Measurements from ENCODE around the gene ADRB2.
"Not testable (repeated sequence)": the region's sequence is repeated elsewhere in the genome, so short reads cannot be mapped to it uniquely, and the experiment has no call there.

ADRB2 gene

GRCh38 chr5:148794729-148795561 is 31.5 kb upstream of the ADRB2 start:
- Mint-ChIP-seq H3K27ac (no peak overlapping the region), H3K36me3 (no peaks in the 10 kb centered on the region), H3K4me1 (peaks cover 35 to 60% of the 10 kb centered on the region in 2 donors), H3K27me3 (no peaks in the 10 kb centered on the region), H3K4me3 (no peak overlapping the region), H3K9me3 (no peaks in the 10 kb centered on the region)
- peak; percentile 83 to 84 for ATAC-seq (replicated peaks)
- DNase-seq = no peak

- no peak overlapping the region for H3K27ac Mint-ChIP-seq
- H3K4me3 Mint-ChIP-seq = no peak overlapping the region
- no peaks in the 10 kb centered on the region for H3K27me3 Mint-ChIP-seq
- ATAC-seq (replicated peaks) (no peak), DNase-seq (no peak)
- no peaks in the 10 kb centered on the region for H3K9me3 Mint-ChIP-seq
- no peaks in the 10 kb centered on the region for H3K36me3 Mint-ChIP-seq
- peaks cover 30 to 58% of the 10 kb centered on the region in 2 donors for H3K4me1 Mint-ChIP-seq
Measured at GRCh38 chr5:148796936-148797335, 29.5 kb upstream of the ADRB2 start.

DNA sequence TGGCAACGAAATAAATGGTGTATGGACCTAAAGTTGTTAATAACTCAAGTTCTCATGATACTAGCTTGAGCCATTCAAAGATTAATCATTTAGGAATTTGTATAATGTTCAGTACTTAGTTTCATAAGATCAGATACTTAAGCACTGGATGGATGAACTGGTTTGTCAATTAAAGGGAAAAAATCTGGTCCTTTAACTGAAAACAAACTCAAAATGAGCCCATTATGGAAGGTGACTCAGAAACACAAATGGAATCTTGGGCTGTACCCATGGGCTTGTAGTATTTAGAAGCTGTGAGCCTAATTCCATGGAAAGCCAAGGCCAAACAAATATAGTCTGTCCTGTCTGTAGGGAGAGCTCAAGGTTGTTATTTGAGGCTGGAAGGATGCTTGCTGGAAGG is 27.6 kb upstream of the ADRB2 start:
- H3K36me3 Mint-ChIP-seq = no peaks in the 10 kb centered on the region
- DNase-seq (no peak), ATAC-seq (replicated peaks) (no peak)
- H3K4me3 Mint-ChIP-seq = no peak overlapping the region
- peaks cover 24 to 45% of the 10 kb centered on the region in 2 donors for H3K4me1 Mint-ChIP-seq
- no peak overlapping the region for H3K27ac Mint-ChIP-seq
- no peaks in the 10 kb centered on the region for H3K9me3 Mint-ChIP-seq
- no peaks in the 10 kb centered on the region for H3K27me3 Mint-ChIP-seq

DNA sequence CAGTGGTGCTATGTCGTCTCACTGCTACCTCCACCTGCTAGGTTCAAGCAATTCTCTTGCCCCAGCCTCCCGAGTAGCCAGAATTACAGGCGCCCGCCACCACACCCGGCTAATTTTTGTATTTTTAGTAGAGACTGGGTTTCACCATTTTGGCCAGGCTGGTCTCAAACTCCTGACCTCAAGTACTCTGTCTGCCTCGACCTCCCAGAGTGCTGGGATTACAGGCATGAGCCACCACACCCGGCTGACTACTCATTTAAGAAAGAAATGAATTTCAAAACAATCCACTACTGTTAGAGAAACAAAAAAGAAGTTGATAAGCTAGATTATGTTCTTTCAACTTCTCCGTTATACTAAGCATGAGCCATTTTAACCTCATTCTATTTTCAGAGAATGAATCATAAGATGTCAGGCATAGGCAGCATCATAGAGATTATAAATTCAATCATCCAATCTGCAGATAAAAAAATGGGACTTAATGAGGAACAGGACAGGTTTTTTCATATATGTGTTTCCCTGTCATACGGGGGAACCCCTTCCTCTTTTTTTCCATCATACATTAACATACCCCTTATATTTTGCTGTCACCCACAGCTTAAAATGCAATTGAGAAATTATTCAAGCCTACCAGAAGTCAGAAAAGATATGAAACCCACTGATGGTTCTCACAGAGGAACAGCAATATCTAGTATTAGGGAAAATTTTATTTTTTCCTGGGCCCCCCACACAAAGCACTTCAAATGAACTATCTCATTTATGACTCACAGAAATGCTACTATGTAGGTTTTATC is 26.5 kb upstream of the ADRB2 start:
- peaks cover 19 to 34% of the 10 kb centered on the region in 2 donors for H3K4me1 Mint-ChIP-seq
- H3K9me3 Mint-ChIP-seq = no peaks in the 10 kb centered on the region
- peak overlapping the region; percentile 0 for H3K27ac Mint-ChIP-seq
- ATAC-seq (replicated peaks) (peak; percentile 82 to 85), DNase-seq (no peak)
- H3K4me3 Mint-ChIP-seq = no peak overlapping the region
- H3K27me3 Mint-ChIP-seq = no peaks in the 10 kb centered on the region
- no peaks in the 10 kb centered on the region for H3K36me3 Mint-ChIP-seq

DNA sequence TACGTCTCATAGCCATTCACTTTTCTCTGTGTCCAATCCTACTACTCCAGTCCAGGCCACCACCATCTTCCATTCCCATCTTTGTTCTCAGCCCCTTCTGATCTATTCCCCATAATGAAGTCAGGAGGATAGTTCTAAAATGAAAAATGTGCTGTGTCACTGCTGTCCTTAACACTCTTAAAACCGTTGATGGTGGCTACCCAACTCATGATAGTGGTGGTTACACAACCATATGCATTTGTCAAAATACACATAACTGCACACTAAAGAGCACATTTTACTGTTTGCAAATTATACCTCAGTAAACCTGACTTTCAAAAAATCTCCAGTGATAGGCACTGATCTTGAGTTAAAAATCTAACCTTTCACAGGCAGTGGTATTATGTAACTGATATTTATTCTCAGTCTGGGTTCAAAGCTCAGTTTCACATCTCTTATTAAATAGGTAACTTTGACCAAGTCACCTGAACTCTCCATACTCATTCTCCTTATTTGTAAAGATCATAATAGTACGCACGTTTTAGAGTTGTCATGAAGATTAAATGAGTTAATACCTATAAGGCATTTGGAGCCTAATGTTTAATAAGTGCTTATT is 24.6 kb upstream of the ADRB2 start:
- ATAC-seq (replicated peaks) (no peak), DNase-seq (no peak)
- no peaks in the 10 kb centered on the region for H3K9me3 Mint-ChIP-seq
- no peak overlapping the region for H3K27ac Mint-ChIP-seq
- no peaks in the 10 kb centered on the region for H3K27me3 Mint-ChIP-seq
- no peaks in the 10 kb centered on the region for H3K36me3 Mint-ChIP-seq
- peaks cover 27 to 41% of the 10 kb centered on the region in 2 donors for H3K4me1 Mint-ChIP-seq
- H3K4me3 Mint-ChIP-seq = no peak overlapping the region

DNA sequence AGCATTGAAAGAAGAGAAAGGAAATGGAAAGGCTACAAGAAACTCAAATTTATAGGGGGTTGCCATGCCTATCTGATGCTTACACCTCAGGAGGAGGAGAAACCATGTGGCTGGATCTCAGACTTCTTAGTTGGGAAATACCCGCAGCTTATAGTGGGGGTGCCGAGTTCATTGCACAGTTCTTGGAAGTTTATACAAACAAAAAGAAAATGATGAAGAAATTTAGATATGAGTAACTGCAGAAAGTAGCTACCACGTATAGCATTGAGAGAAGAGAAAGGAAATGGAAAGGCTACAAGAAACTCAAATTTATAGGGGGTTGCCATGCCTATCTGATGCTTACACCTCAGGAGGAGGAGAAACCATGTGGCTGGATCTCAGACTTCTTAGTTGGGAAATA is 23.0 kb upstream of the ADRB2 start:
- not testable (repeated sequence) for H3K27ac Mint-ChIP-seq; H3K36me3 Mint-ChIP-seq; H3K9me3 Mint-ChIP-seq; DNase-seq; H3K27me3 Mint-ChIP-seq; ATAC-seq (replicated peaks); H3K4me3 Mint-ChIP-seq
- peaks cover 40 to 53% of the 10 kb centered on the region in 2 donors for H3K4me1 Mint-ChIP-seq

DNA sequence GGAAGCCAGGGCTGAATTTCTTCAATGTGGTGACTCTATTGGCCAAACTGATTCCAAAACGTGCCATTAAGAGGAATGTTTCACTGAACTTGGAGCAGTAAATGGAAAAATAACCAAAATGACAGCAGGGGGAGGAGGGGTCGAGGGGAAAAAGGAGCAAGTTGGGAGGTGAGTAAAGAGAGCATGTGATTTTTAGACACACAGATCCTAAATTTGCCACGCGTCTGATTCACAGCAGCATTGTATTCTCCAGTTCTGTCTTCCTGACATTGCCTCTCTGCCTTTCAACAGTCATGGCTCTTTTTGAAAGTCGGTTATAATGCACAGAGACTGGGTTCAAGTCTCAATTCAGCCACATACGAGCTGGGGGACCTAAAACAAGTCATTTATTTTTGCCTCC is 22.0 kb upstream of the ADRB2 start:
- no peak for ATAC-seq (replicated peaks)
- Mint-ChIP-seq H3K27me3 (no peaks in the 10 kb centered on the region), H3K36me3 (no peaks in the 10 kb centered on the region), H3K27ac (no peak overlapping the region), H3K9me3 (no peaks in the 10 kb centered on the region), H3K4me1 (peaks cover 44 to 56% of the 10 kb centered on the region in 2 donors), H3K4me3 (no peak overlapping the region)
- DNase-seq = no peak

DNA sequence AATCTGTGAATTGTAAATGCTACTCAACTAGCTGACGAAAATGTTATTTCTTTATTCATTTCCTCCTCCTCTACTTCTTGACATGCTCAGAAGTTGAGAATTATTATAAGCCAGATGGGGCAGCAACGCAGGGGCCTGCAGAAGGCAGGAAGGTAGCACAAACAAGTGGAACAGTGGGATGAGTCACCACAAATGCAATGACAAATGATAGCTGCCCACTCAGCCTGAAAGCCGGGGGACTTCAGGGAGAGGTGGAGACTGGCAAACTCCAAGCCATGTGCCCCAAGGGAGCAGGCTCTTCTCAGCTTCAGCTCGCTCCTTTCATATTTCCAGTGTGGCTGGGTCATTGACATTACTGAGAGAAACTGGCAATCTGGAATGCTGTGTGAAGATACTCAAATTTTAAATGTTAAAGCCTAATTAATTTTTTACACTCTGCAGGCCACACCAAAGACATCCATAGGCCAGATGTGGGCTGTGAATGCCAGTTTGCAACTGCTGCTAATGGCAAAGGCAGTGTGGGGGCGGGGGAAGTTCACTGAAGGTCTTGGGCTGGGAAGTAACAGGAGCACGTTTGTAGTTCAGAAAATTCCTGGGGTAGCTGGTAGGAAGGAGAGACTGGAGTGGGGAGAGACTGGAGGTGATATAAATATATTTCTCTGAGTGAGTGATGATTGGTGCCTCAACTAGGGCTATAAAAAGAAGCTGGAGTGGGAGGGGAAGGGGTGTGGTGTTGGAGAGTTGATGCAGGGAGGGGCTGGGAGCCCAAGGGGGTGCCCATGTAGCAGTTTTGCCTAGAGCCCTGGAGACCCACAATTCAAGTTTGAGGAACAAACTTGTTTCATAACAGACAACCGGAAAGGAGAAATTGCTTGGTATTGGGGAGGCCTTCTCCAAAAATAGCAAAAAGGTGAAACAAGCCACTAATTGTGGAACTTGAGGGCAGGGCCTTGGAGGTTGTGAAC is 20.8 kb upstream of the ADRB2 start:
- Mint-ChIP-seq H3K27ac (peak overlapping the region; percentile 74), H3K4me3 (peak overlapping the region; percentile 43 to 54), H3K4me1 (peaks cover 46 to 53% of the 10 kb centered on the region in 2 donors), H3K27me3 (no peaks in the 10 kb centered on the region), H3K36me3 (no peaks in the 10 kb centered on the region), H3K9me3 (no peaks in the 10 kb centered on the region)
- ATAC-seq (replicated peaks) = peak; percentile 63 to 65
- DNase-seq = peak; percentile 44

DNA sequence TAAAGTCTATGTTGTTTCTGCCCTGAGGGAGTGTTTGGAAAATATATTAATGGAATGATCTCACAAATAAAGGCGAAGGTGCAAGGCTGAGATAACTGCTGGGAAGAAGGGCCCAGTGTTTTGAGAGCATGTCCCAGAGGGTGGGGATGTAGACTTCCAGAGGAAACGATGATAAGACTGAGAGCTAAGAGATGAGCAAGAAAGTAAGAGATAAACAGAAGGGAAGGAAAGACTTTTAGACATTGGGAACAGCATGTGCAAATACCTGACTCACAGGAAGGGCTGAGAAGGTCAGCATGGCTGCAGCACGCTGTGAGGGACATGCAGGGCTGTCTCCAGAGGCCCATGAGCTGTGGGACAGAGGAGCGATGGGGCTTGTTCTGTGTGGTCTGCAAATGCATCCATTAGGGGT is 19.9 kb upstream of the ADRB2 start:
- Mint-ChIP-seq H3K27me3 (no peaks in the 10 kb centered on the region), H3K9me3 (no peaks in the 10 kb centered on the region), H3K4me1 (peaks cover 46 to 53% of the 10 kb centered on the region in 2 donors), H3K36me3 (no peaks in the 10 kb centered on the region), H3K4me3 (no peak overlapping the region), H3K27ac (no peak overlapping the region)
- ATAC-seq (replicated peaks) (no peak), DNase-seq (no peak)

DNA sequence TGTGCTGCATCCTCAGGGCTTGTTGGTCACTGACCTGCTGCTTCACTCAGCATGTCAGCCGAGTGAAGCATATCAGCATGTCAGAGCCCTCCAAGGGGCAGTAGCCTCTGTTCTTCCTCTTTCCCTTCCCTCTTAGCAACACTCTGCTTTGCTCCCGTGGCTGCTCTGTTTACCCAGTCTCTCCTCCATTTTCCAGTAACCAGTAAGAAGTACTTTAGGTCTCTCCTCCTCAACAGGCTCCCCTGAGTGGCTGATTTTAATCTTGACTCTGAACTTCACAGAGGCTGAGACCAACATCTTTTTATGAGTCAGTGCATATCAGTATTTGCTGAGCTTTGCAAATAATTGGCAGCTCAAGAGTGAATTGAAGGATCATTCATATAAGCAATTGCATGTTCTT is 18.6 kb upstream of the ADRB2 start:
- no peak for DNase-seq
- H3K27me3 Mint-ChIP-seq = no peaks in the 10 kb centered on the region

DNA sequence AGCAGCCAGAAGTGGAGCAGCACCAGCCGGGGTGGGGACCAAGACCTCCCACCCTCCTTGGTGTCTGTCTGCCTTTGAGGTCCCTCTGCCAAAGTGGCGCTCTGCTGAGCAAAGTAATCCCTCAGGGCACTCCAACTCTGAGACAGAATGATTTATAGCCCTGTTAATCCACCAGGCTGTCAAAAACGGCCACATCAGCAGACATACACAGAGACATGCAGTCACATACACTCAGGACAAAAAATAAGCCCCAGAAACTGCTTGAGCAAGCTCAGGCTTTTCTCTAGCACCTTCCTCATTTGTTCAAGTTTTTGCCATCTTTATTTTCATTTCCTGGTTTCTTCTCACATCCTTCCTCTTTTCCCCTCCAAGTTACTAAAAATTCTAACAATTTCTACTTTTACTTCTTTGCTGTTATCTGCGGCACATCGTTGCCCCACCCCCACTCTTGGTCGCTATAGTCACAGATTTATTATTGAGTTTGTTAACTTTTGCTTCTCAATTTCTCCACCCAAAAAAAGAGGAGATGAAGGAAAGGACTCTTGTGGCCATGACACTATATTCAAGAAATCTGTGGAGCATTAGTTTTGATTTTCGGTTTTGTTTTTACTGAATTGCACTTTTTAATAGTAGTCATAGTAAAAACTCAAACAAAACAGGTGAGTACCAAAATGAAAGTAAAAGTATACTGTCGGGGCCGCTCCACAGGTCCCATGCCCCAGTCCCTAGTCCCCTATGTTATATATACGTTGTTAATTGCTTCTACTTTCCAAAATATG is 17.4 kb upstream of the ADRB2 start:
- peak overlapping the region; percentile 84 for H3K27ac Mint-ChIP-seq
- H3K4me3 Mint-ChIP-seq = peak overlapping the region; percentile 73 to 81
- no peaks in the 10 kb centered on the region for H3K9me3 Mint-ChIP-seq
- ATAC-seq (replicated peaks) (peak; percentile 54 to 71), DNase-seq (peak; percentile 26)
- H3K4me1 Mint-ChIP-seq = peaks cover 50 to 61% of the 10 kb centered on the region in 2 donors
- no peaks in the 10 kb centered on the region for H3K36me3 Mint-ChIP-seq
- no peaks in the 10 kb centered on the region for H3K27me3 Mint-ChIP-seq

More for the DNA sequence above, 18.6 kb upstream of the ADRB2 start:
- Mint-ChIP-seq H3K4me3 (no peak overlapping the region), H3K9me3 (no peaks in the 10 kb centered on the region), H3K36me3 (no peaks in the 10 kb centered on the region), H3K27ac (peak overlapping the region; percentile 43), H3K4me1 (peaks cover 51 to 61% of the 10 kb centered on the region in 2 donors)
- ATAC-seq (replicated peaks) = peak in 1 of 2 donors; percentile 14

- Mint-ChIP-seq H3K4me1 (peaks cover 50 to 63% of the 10 kb centered on the region in 2 donors), H3K9me3 (no peaks in the 10 kb centered on the region), H3K27ac (peak overlapping the region; percentile 2), H3K4me3 (peak overlapping the region; percentile 50 to 73), H3K36me3 (no peaks in the 10 kb centered on the region), H3K27me3 (no peaks in the 10 kb centered on the region)
- no peak for DNase-seq
- no peak for ATAC-seq (replicated peaks)
Measured at GRCh38 chr5:148809781-148810524, 16.5 kb upstream of the ADRB2 start.
